ENCODE data around the gene ACSL1. TPM values are rescaled to one million over a fixed set of nuclear protein-coding genes. Genes with fewer than 3 reads are reported as not detected.
A peak's percentile ranks its signal among the peaks of the same experiment; 100 is the strongest.

The ACSL1 gene
- total and polyA plus RNA-seq, 9 of the 15 experiments (the other 6 are each of a cell fraction or from before 2014, with no cell fraction given), result 6.7 to 24.1 (median 15.0) TPM

DNA sequence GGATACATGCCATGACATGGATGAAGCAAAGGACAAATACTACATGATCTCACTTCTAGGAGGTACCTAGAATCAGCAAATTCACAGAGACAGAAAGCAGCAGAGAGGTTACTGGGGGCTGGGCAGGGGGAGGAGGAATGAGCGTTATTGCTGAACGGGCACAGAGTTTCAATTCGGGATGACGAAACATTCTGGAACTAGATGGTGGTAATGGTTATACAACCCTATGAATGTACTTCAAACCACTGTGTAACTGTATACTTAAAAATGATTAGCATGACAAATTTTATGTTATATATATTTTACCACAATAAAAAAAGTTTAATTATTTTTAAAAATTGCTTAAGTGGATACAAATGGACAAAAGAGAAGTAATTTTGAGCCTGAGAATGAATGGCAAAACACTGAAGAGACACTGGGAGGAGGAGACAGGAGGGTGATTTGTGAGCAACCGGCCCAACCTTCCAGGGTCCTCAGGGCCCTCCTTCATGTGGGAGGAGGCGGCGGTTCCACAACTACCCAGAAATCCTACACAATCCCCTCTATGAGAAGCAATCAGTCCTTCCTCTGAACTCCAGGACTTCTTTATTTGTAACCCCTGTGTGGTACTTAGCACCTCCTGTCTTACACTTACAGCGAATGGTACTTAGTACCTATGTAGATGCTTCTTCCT lies 14.1 kb downstream of the ACSL1 start:
- Histone ChIP-seq H3K4me1 (replicated peaks in 1 of 2; ENCODE audit: control insufficient read depth in 2 of 2, insufficient read depth in 2 of 2, low read length in 2 of 2) (peaks cover 21 to 49% of the 10 kb centered on the region in 2 experiments), H3K4me2 (ENCODE audit: insufficient read depth, low read length) (no peak overlapping the region), H3K27ac (ENCODE audit: extremely low read depth, low read depth, low read length) (no peak overlapping the region), H3K9ac (ENCODE audit: insufficient read depth in 1 of 2, low read depth in 2 of 2, low read length in 2 of 2) (no peak overlapping the region), H3K36me3 (ENCODE audit: control insufficient read depth, insufficient read depth, low read length) (no peaks in the 10 kb centered on the region), H3K9me1 (ENCODE audit: control insufficient read depth, insufficient read depth, low read length) (no peaks in the 10 kb centered on the region), H2AFZ (ENCODE audit: low read depth, low read length) (no peak overlapping the region), H4K20me1 (replicated peaks; ENCODE audit: control insufficient read depth, insufficient read depth, low read length) (no peaks in the 10 kb centered on the region), H3K4me3 (no peak overlapping the region), H3K9me3 (replicated peaks; ENCODE audit: control insufficient read depth, insufficient read depth, low read depth, low read length) (no peaks in the 10 kb centered on the region), H3K27me3 (ENCODE audit: control insufficient read depth in 2 of 2, insufficient read depth in 2 of 2, low read length in 2 of 2) (no peaks in the 10 kb centered on the region), H3K79me2 (ENCODE audit: control insufficient read depth, insufficient read depth, low read length) (peaks cover 2% of the 10 kb centered on the region; the same call in 1 of the 3 replicates)
- no peak for FAIRE-seq
- no TSS peak for BruUV-seq (replicated peaks)
- no peak for TF ChIP-seq ZNF253 (CRISPR knock-in tag; conservative IDR thresholded peaks at IDR 0.05)
- TF ChIP-seq ILF3 (IDR thresholded peaks at IDR 0.05; ENCODE audit: borderline replicate concordance), result no peak
- TF ChIP-seq C11orf30 (IDR thresholded peaks at IDR 0.05; ENCODE audit: low read depth), result peak; percentile 13; the same call in 1 of the 2 replicates
- no peak for TF ChIP-seq EHMT2 (IDR thresholded peaks at IDR 0.05)
- peak; percentile 3 for TF ChIP-seq MEIS2 (IDR thresholded peaks at IDR 0.05; ENCODE audit: partially characterized antibody)
- no peak for TF ChIP-seq CEBPG (CRISPR knock-in tag; IDR thresholded peaks at IDR 0.05)
- TF ChIP-seq CEBPG (tag; conservative IDR thresholded peaks at IDR 0.05 in 1 of 2, IDR thresholded peaks at IDR 0.05 in 1 of 2), result peak in 1 of 2 experiments; percentile 26; a peak in 1 of 4 replicates
- TF ChIP-seq, protein P1, sequence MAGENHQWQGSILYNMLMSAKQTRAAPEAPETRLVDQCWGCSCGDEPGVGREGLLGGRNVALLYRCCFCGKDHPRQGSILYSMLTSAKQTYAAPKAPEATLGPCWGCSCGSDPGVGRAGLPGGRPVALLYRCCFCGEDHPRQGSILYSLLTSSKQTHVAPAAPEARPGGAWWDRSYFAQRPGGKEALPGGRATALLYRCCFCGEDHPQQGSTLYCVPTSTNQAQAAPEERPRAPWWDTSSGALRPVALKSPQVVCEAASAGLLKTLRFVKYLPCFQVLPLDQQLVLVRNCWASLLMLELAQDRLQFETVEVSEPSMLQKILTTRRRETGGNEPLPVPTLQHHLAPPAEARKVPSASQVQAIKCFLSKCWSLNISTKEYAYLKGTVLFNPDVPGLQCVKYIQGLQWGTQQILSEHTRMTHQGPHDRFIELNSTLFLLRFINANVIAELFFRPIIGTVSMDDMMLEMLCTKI (IDR thresholded peaks at IDR 0.05; ENCODE audit: partially characterized antibody), result no peak
- no peak for TF ChIP-seq RBM34 (IDR thresholded peaks at IDR 0.05; ENCODE audit: borderline replicate concordance, insufficient read depth, low read length)
- peak; percentile 61 for TF ChIP-seq ZNF316 (IDR thresholded peaks at IDR 0.05)
- TF ChIP-seq SMAD4 (CRISPR knock-in tag; conservative IDR thresholded peaks at IDR 0.05), result no peak
- TF ChIP-seq, protein P2, sequence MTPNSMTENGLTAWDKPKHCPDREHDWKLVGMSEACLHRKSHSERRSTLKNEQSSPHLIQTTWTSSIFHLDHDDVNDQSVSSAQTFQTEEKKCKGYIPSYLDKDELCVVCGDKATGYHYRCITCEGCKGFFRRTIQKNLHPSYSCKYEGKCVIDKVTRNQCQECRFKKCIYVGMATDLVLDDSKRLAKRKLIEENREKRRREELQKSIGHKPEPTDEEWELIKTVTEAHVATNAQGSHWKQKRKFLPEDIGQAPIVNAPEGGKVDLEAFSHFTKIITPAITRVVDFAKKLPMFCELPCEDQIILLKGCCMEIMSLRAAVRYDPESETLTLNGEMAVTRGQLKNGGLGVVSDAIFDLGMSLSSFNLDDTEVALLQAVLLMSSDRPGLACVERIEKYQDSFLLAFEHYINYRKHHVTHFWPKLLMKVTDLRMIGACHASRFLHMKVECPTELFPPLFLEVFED (CRISPR knock-in tag; conservative IDR thresholded peaks at IDR 0.05), result no peak
- no peak for TF ChIP-seq ZNF764 (CRISPR knock-in tag; IDR thresholded peaks at IDR 0.05; ENCODE audit: low read depth)
- no peak for TF ChIP-seq HNRNPH1 (optimal IDR thresholded peaks at IDR 0.05; ENCODE audit: low read depth, low read length)
- no peak for TF ChIP-seq SRSF3 (IDR thresholded peaks at IDR 0.05; ENCODE audit: insufficient read depth, low read length)
- TF ChIP-seq, protein P3, sequence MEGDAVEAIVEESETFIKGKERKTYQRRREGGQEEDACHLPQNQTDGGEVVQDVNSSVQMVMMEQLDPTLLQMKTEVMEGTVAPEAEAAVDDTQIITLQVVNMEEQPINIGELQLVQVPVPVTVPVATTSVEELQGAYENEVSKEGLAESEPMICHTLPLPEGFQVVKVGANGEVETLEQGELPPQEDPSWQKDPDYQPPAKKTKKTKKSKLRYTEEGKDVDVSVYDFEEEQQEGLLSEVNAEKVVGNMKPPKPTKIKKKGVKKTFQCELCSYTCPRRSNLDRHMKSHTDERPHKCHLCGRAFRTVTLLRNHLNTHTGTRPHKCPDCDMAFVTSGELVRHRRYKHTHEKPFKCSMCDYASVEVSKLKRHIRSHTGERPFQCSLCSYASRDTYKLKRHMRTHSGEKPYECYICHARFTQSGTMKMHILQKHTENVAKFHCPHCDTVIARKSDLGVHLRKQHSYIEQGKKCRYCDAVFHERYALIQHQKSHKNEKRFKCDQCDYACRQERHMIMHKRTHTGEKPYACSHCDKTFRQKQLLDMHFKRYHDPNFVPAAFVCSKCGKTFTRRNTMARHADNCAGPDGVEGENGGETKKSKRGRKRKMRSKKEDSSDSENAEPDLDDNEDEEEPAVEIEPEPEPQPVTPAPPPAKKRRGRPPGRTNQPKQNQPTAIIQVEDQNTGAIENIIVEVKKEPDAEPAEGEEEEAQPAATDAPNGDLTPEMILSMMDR (IDR thresholded peaks at IDR 0.05 in 2 of 3, conservative IDR thresholded peaks at IDR 0.05 in 1 of 3; ENCODE audit: insufficient read depth in 2 of 3, low read depth in 1 of 3, low read length in 3 of 3), result no peak
- no peak for DNase-seq (ENCODE audit: extremely low read depth in 1 of 4, low spot score in 3 of 4)
- no peak for ATAC-seq
- WGBS (ENCODE audit: insufficient coverage, low coverage, missing lambda C conversion rate), result 76% methylated on average over 8 of the region's 8 CpGs
- intact Hi-C loops (cut with micrococcal nuclease), result no loop called here
- ChIA-PET POLR2A (no interaction called here), CTCF (ENCODE audit: low intra/inter-chr PET ratio) (no interaction called here)
- in situ Hi-C loops (cut with MboI), result no loop called here

Measured in K562 (cell line).